NCI-H82 (cell line): Measurements from ENCODE around the gene DUSP9.
A peak's percentile ranks its signal among the peaks of the same experiment; 100 is the strongest.

Experiments used
- DNase-seq: peaks from one replicate; lab custom pipeline; 2025; lab: John Stamatoyannopoulos, UW

DUSP9 gene

GRCh38 chrX:153622661-153623309 is 24.2 kb upstream of the DUSP9 start:
- DNase-seq = no peak

- no peak for DNase-seq
These were observed 23.5 kb upstream of the DUSP9 start for GRCh38 chrX:153623310-153624029.

- no peak for DNase-seq
These were observed 22.6 kb upstream of the DUSP9 start for GRCh38 chrX:153624196-153625091.

- no peak for DNase-seq
These were observed 21.6 kb upstream of the DUSP9 start for GRCh38 chrX:153625271-153626024.

GRCh38 chrX:153626025-153626633 is 20.9 kb upstream of the DUSP9 start:
- no peak for DNase-seq

- no peak for DNase-seq
These were observed 19.9 kb upstream of the DUSP9 start for GRCh38 chrX:153626863-153627674.

GRCh38 chrX:153627675-153628111 is 19.3 kb upstream of the DUSP9 start:
- no peak for DNase-seq

- DNase-seq = no peak
These were observed 18.9 kb upstream of the DUSP9 start for GRCh38 chrX:153628129-153628528.

- no peak for DNase-seq
These were observed 18.3 kb upstream of the DUSP9 start for GRCh38 chrX:153628665-153629064.

GRCh38 chrX:153631346-153631745 is 15.7 kb upstream of the DUSP9 start:
- no peak for DNase-seq

- no peak for DNase-seq
These were observed 15.0 kb upstream of the DUSP9 start for GRCh38 chrX:153631907-153632594.

GRCh38 chrX:153632595-153632946 is 14.4 kb upstream of the DUSP9 start:
- no peak for DNase-seq

GRCh38 chrX:153633048-153633447 is 14.0 kb upstream of the DUSP9 start:
- DNase-seq = no peak

- no peak for DNase-seq
These were observed 13.3 kb upstream of the DUSP9 start for GRCh38 chrX:153633607-153634180.

GRCh38 chrX:153634236-153634635 is 12.8 kb upstream of the DUSP9 start:
- DNase-seq = no peak

GRCh38 chrX:153634832-153635231 is 12.2 kb upstream of the DUSP9 start:
- no peak for DNase-seq

- no peak for DNase-seq
These were observed 11.6 kb upstream of the DUSP9 start for GRCh38 chrX:153635388-153635787.

GRCh38 chrX:153635788-153636668 is 11.0 kb upstream of the DUSP9 start:
- peak; percentile 68 for DNase-seq

GRCh38 chrX:153636716-153637115 is 10.3 kb upstream of the DUSP9 start:
- no peak for DNase-seq
